ENCODE data around the gene DLG1. TPM values are rescaled to one million over a fixed set of nuclear protein-coding genes. Genes with fewer than 3 reads are reported as not detected.

The DLG1 gene
- total RNA-seq, 4 donors from 2014 or later = 49.6 to 78.9 (median 76.2) TPM

GRCh38 chr3:197244751-197245150 lies 53.7 kb downstream of the DLG1 start:
- no peak for TF ChIP-seq CTCF (IDR thresholded peaks at IDR 0.05; ENCODE audit: low read depth)

- TF ChIP-seq CTCF (IDR thresholded peaks at IDR 0.05; ENCODE audit: low read depth) = no peak
Observed at GRCh38 chr3:197242784-197243432, 55.5 kb downstream of the DLG1 start.

- TF ChIP-seq CTCF (IDR thresholded peaks at IDR 0.05; ENCODE audit: low read depth) = no peak
Observed at GRCh38 chr3:197241173-197241572, 57.2 kb downstream of the DLG1 start.

GRCh38 chr3:197239857-197240256 lies 58.6 kb downstream of the DLG1 start:
- no peak for TF ChIP-seq CTCF (IDR thresholded peaks at IDR 0.05; ENCODE audit: low read depth)

GRCh38 chr3:197238842-197239241 lies 59.6 kb downstream of the DLG1 start:
- no peak for TF ChIP-seq CTCF (IDR thresholded peaks at IDR 0.05; ENCODE audit: low read depth)

- no peak for TF ChIP-seq CTCF (IDR thresholded peaks at IDR 0.05; ENCODE audit: low read depth)
Observed at GRCh38 chr3:197237897-197238296, 60.5 kb downstream of the DLG1 start.

- no peak for TF ChIP-seq CTCF (IDR thresholded peaks at IDR 0.05; ENCODE audit: low read depth)
Observed at GRCh38 chr3:197236362-197236761, 62.0 kb downstream of the DLG1 start.

Measured in subcutaneous adipose tissue (tissue), 4 donors.